Stimulated activated CD8-positive, alpha-beta memory T cell treated with anti-CD3 and anti-CD28 coated beads, Interleukin-4, amount 100 ng/mL, for 4 hours (primary cell): ENCODE results near the gene TAT.
"Not testable (repeated sequence)": the region's sequence is repeated elsewhere in the genome, so short reads cannot be mapped to it uniquely, and the experiment has no call there.

Experiments used
- DNase-seq, 2 donors: peaks; one replicate each; pipeline ENCODE4 v3.0.0-alpha.2; 2020; ENCODE audit warnings: low read depth in 2 of 2, low spot score in 1 of 2

Gene TAT

GRCh38 chr16:71576971-71577370 lies at the start of gene TAT:
Gene TAT, minus strand, starts transcription at chr16:71577092. Its CDS starts 677 bp downstream, at chr16:71576415.
- DNase-seq, result no peak

- no peak for DNase-seq
Observed at GRCh38 chr16:71626018-71626857, 49.3 kb upstream of the TAT start, which contains the start of gene MARVELD3. Gene MARVELD3, plus strand, starts transcription at chr16:71626184. Its CDS starts 46 bp downstream, at chr16:71626230.

GRCh38 chr16:71625113-71625850 lies 48.4 kb upstream of the TAT start:
- no peak for DNase-seq

GRCh38 chr16:71623597-71623996 lies 46.7 kb upstream of the TAT start:
- no peak for DNase-seq

- DNase-seq, result no peak
Observed at GRCh38 chr16:71622088-71622487, 45.2 kb upstream of the TAT start.

- no peak for DNase-seq
Observed at GRCh38 chr16:71618429-71618828, 41.5 kb upstream of the TAT start.

GRCh38 chr16:71614956-71615355 lies 38.1 kb upstream of the TAT start:
- DNase-seq, result not testable (repeated sequence)

- peak; percentile 38 to 63 for DNase-seq
Observed at GRCh38 chr16:71610936-71611871, 34.3 kb upstream of the TAT start.

GRCh38 chr16:71610447-71610846 lies 33.6 kb upstream of the TAT start:
- DNase-seq, result no peak

GRCh38 chr16:71609066-71609465 lies 32.2 kb upstream of the TAT start:
- DNase-seq, result no peak

GRCh38 chr16:71600822-71601221 lies 23.9 kb upstream of the TAT start:
- no peak for DNase-seq

GRCh38 chr16:71598426-71598825 lies 21.5 kb upstream of the TAT start:
- not testable (repeated sequence) for DNase-seq

- DNase-seq, result not testable (repeated sequence)
Observed at GRCh38 chr16:71595340-71595826, 18.5 kb upstream of the TAT start.

- DNase-seq, result no peak
Observed at GRCh38 chr16:71594000-71594646, 17.2 kb upstream of the TAT start.

GRCh38 chr16:71593048-71593999 lies 16.4 kb upstream of the TAT start:
- DNase-seq, result no peak

- no peak for DNase-seq
Observed at GRCh38 chr16:71591917-71592316, 15.0 kb upstream of the TAT start.

GRCh38 chr16:71590584-71590983 lies 13.7 kb upstream of the TAT start:
- no peak for DNase-seq

GRCh38 chr16:71590071-71590470 lies 13.2 kb upstream of the TAT start:
- DNase-seq, result not testable (repeated sequence)

- not testable (repeated sequence) for DNase-seq
Observed at GRCh38 chr16:71589334-71589733, 12.4 kb upstream of the TAT start.
